IMR-90 (cell line): ENCODE results near the gene FAM227B. TPM values are rescaled to one million over a fixed set of nuclear protein-coding genes. Genes with fewer than 3 reads are reported as not detected.

Source experiments
- ATAC-seq: fragments of 200-7000 bp; cut with Tn5 transposase; 2 replicates; pipeline ENCODE4 v1.9.1; 2020; ENCODE audit warnings: low read depth, mild to moderate bottlenecking, moderate library complexity
- BruUV-seq: library from RNA; stranded (reverse); fragments of 400-500 nt; replicated peaks from 2 replicates; lab custom pipeline; 2021; lab: Mats Ljungman, UMichigan
- CTCF ChIA-PET: fragments of 300-600 bp; formaldehyde crosslinking; extraction: SDS; loops from one replicate; lab custom pipeline; 2021; ENCODE audit warnings: antibody characterized with exemption; lab: Yijun Ruan, JAX
- POLR2A ChIA-PET: fragments of 300-600 bp; sonication (Branson Sonifier 250); formaldehyde crosslinking; loops from one replicate; lab custom pipeline; 2022; ENCODE audit warnings: antibody characterized with exemption; ENCODE audit not compliant: unreplicated experiment; lab: Charles Lee
- DNase-seq: peaks from one replicate; pipeline ENCODE4 v3.0.0; 2013
- H2AFZ ChIP-seq: replicated peaks from 2 replicates; pipeline ENCODE3; 2013; ENCODE audit warnings: low read length, mild to moderate bottlenecking; ENCODE audit not compliant: poor library complexity
- H2AK5ac ChIP-seq: 2 replicates; pipeline ENCODE4 v1.6.1; 2013; ENCODE audit warnings: low read depth, low read length, inconsistent platforms
- H2AK9ac ChIP-seq: replicated peaks from 2 replicates; pipeline ENCODE3; 2013; ENCODE audit warnings: mild to moderate bottlenecking, low read depth, low read length, moderate library complexity; ENCODE audit not compliant: poor library complexity
- H2BK120ac ChIP-seq: 2 replicates; pipeline ENCODE4 v1.6.1; 2013; ENCODE audit warnings: low read depth, low read length, inconsistent platforms
- H2BK15ac ChIP-seq: 3 replicates; pipeline ENCODE4 v1.6.1; 2013; ENCODE audit warnings: low read depth, low read length, inconsistent platforms
- H2BK20ac ChIP-seq: 2 replicates; pipeline ENCODE4 v1.6.1; 2013; ENCODE audit warnings: low read depth, mild to moderate bottlenecking, inconsistent platforms, low read length, moderate library complexity
- H2BK5ac ChIP-seq: 2 replicates; pipeline ENCODE4 v1.6.1; 2013; ENCODE audit warnings: mild to moderate bottlenecking, low read depth, low read length, inconsistent platforms; ENCODE audit not compliant: poor library complexity, severe bottlenecking
- H3K14ac ChIP-seq: replicated peaks from 2 replicates; pipeline ENCODE4 v1.6.1; 2013; ENCODE audit warnings: low read depth, low read length, inconsistent platforms
- H3K18ac ChIP-seq: 2 replicates; pipeline ENCODE4 v1.6.1; 2013; ENCODE audit warnings: low read depth, low read length, control low read depth
- H3K23ac ChIP-seq: 2 replicates; pipeline ENCODE4 v1.6.1; 2013; ENCODE audit warnings: low read depth, low read length, inconsistent platforms
- H3K27ac ChIP-seq: 2 replicates; pipeline ENCODE4 v1.5.1; 2013; ENCODE audit warnings: mild to moderate bottlenecking, control low read depth, low read length; ENCODE audit not compliant: insufficient read depth
- H3K27me3 ChIP-seq: 2 replicates; pipeline ENCODE4 v1.6.1; 2013; ENCODE audit warnings: low read length; ENCODE audit not compliant: control insufficient read depth, insufficient read depth
- H3K36me3 ChIP-seq: 2 replicates; pipeline ENCODE4 v1.6.1; 2013; ENCODE audit warnings: low read length, mixed read lengths; ENCODE audit not compliant: control insufficient read depth, insufficient read depth
- H3K4ac ChIP-seq: 2 replicates; pipeline ENCODE4 v1.6.1; 2013; ENCODE audit warnings: low read depth, low read length, inconsistent platforms
- H3K4me1 ChIP-seq: 2 replicates; pipeline ENCODE4 v1.6.1; 2013; ENCODE audit warnings: low read length, mixed read lengths; ENCODE audit not compliant: control insufficient read depth, insufficient read depth
- H3K4me2 ChIP-seq: 2 replicates; pipeline ENCODE4 v1.6.1; 2013; ENCODE audit warnings: low read depth, mild to moderate bottlenecking, control low read depth, low read length, moderate library complexity
- H3K4me3 ChIP-seq: 2 replicates; pipeline ENCODE4 v1.5.1; 2013; ENCODE audit warnings: low read depth, mild to moderate bottlenecking, control low read depth, low read length, moderate library complexity; ENCODE audit not compliant: insufficient read depth
- H3K56ac ChIP-seq: 2 replicates; pipeline ENCODE4 v1.6.1; 2013; ENCODE audit warnings: low read length, inconsistent platforms; ENCODE audit not compliant: insufficient read depth; ENCODE audit errors: extremely low read depth
- H3K79me1 ChIP-seq, 2 experiments: 2 replicates each; pipeline ENCODE4 v1.6.1; 2013; ENCODE audit warnings: low read length in 2 of 2, inconsistent platforms in 1 of 2, low read depth in 1 of 2
- H3K9ac ChIP-seq: 2 replicates; pipeline ENCODE4 v1.6.1; 2013; ENCODE audit warnings: low read depth, low read length, control low read depth
- H3K9me1 ChIP-seq: 2 replicates; pipeline ENCODE4 v1.6.1; 2013; ENCODE audit warnings: low read length, inconsistent platforms; ENCODE audit not compliant: insufficient read depth
- H3K9me3 ChIP-seq: 2 replicates; pipeline ENCODE4 v1.6.1; 2013; ENCODE audit warnings: low read length; ENCODE audit not compliant: control insufficient read depth, insufficient read depth
- H4K20me1 ChIP-seq: 2 replicates; pipeline ENCODE4 v1.6.1; 2013; ENCODE audit warnings: low read length, inconsistent platforms; ENCODE audit not compliant: insufficient read depth
- H4K5ac ChIP-seq: 2 replicates; pipeline ENCODE4 v1.6.1; 2013; ENCODE audit warnings: mild to moderate bottlenecking, low read depth, low read length, control low read depth
- H4K8ac ChIP-seq, 2 experiments: 2 replicates each; pipeline ENCODE4 v1.6.1; 2013; ENCODE audit warnings: low read depth in 2 of 2, low read length in 2 of 2, control low read depth in 1 of 2, inconsistent platforms in 1 of 2
- H4K91ac ChIP-seq: 2 replicates; pipeline ENCODE4 v1.6.1; 2013; ENCODE audit warnings: low read depth, low read length, inconsistent platforms; ENCODE audit not compliant: insufficient read depth
- BHLHE40 ChIP-seq: fragments of 150-350 bp; IDR thresholded peaks from 2 replicates; pipeline ENCODE4 v1.6.1; 2016; ENCODE audit warnings: mild to moderate bottlenecking, low read depth, low read length
- CEBPB ChIP-seq: IDR thresholded peaks from 2 replicates; pipeline ENCODE4 v1.6.1; 2012; ENCODE audit warnings: low read depth, low read length, improper control_type of control experiment
- CHD1 ChIP-seq: IDR thresholded peaks from 2 replicates; pipeline ENCODE4 v1.6.1; 2012; ENCODE audit warnings: low read depth, low read length, improper control_type of control experiment
- MAFK ChIP-seq: IDR thresholded peaks from 2 replicates; pipeline ENCODE4 v1.6.1; 2012; ENCODE audit warnings: low read depth, low read length, improper control_type of control experiment
- MAZ ChIP-seq: IDR thresholded peaks from 2 replicates; pipeline ENCODE4 v1.6.1; 2012; ENCODE audit warnings: low read depth, mild to moderate bottlenecking, low read length, improper control_type of control experiment, moderate library complexity, borderline replicate concordance
- MXI1 ChIP-seq: IDR thresholded peaks from 2 replicates; pipeline ENCODE4 v1.6.1; 2012; ENCODE audit warnings: low read depth, mild to moderate bottlenecking, low read length, moderate library complexity, borderline replicate concordance
- POLR2A ChIP-seq: IDR thresholded peaks from 2 replicates; pipeline ENCODE4 v1.6.1; 2012; ENCODE audit warnings: mild to moderate bottlenecking, low read depth, low read length
- RAD21 ChIP-seq: IDR thresholded peaks from 2 replicates; pipeline ENCODE4 v1.6.1; 2012; ENCODE audit warnings: low read length, improper control_type of control experiment
- RCOR1 ChIP-seq: IDR thresholded peaks from 2 replicates; pipeline ENCODE4 v1.6.1; 2012; ENCODE audit warnings: mild to moderate bottlenecking, low read length, improper control_type of control experiment; ENCODE audit not compliant: insufficient replicate concordance
- RFX5 ChIP-seq: IDR thresholded peaks from 2 replicates; pipeline ENCODE4 v1.8.0; 2012; ENCODE audit warnings: low read depth, mild to moderate bottlenecking, low read length, moderate library complexity
- SMC3 ChIP-seq: fragments of 150-350 bp; IDR thresholded peaks from 2 replicates; pipeline ENCODE4 v1.6.1; 2016; ENCODE audit warnings: low read depth, mild to moderate bottlenecking, antibody characterized with exemption, low read length, moderate library complexity
- WGBS, 2 experiments: methylation state at CpG; one replicate each; pipeline versions ENCODE4 v1.1.5 to v1.1.7; 2013; ENCODE audit warnings: missing lambda C conversion rate in 2 of 2; ENCODE audit not compliant: insufficient read length in 1 of 2; ENCODE audit errors: extremely low coverage in 2 of 2; 5-methylcytosine and 5-hydroxymethylcytosine counted together
- dilution Hi-C: fragments of 300-500 bp; cut with HindIII; formaldehyde crosslinking; loops from one replicate; pipeline ENCODE4 v1.14.3; 2018; ENCODE audit warnings: low sequenced_read_pairs; ENCODE audit not compliant: unreplicated experiment
- in situ Hi-C: fragments of 300-500 bp; cut with MboI; formaldehyde crosslinking; loops from 3 replicates; pipeline ENCODE4 v1.14.3; 2019; ENCODE audit warnings: low sequenced_read_pairs, inconsistent platforms, mixed read lengths
- intact Hi-C: fragments of 100-400 bp; cut with micrococcal nuclease; formaldehyde crosslinking; loops from 2 replicates; pipeline ENCODE4 v1.10.0; 2022
- polyA plus RNA-seq, 3 experiments: library from polyadenylated mRNA; depleted of rRNA; stranded (reverse); fragments of >200 nt; gene quantifications; 2 replicates each; pipeline ENCODE4 v1.2.3, GENCODE V29; 2012; ENCODE audit warnings: low replicate concordance in 1 of 3
- total RNA-seq: library from RNA; depleted of rRNA; stranded (reverse); fragments of >200 nt; gene quantifications from 2 replicates; pipeline ENCODE4 v1.2.3, GENCODE V29; 2012
- TF ChIP-seq, protein P1 (sequence below): fragments of 150-350 bp; IDR thresholded peaks from 2 replicates; pipeline ENCODE4 v1.6.1; 2016; ENCODE audit warnings: low read depth, mild to moderate bottlenecking, low read length, moderate library complexity, borderline replicate concordance

FAM227B gene
- total and polyA plus RNA-seq, 2 of the 4 experiments (the other 2 are of a cell fraction) = 1.8 to 3.0 TPM

DNA sequence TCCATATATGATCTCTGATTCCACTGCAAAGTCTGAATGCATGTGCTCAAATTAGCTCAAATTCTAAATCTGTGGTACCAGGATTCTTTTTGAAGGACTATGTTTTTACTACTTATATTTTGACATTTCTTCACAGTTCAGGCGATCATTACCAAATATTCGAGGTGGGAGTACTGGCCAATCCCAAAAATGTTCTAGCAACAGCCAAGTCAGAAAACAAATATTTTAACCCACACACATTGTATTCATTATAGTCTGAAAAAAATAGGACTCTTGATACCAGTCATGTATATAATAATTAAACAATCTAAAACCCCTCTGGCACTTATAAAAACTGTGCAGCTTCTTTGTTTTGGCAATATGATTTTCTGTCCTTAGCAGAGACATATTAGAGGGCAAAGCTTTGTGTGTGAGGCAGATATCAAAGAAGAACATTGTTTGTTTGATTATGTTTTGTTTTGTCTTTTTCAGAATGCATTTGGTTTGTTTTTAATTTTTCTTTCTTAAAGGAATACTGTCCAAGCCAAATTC is 160.1 kb downstream of the FAM227B start:
- Histone ChIP-seq H3K9ac (no peak overlapping the region), H3K79me1 (peaks cover 7 to 26% of the 10 kb centered on the region in 2 experiments; a peak in 3 of 4 replicates), H4K91ac (no peak overlapping the region), H3K9me3 (no peaks in the 10 kb centered on the region), H3K18ac (no peak overlapping the region), H2BK20ac (no peak overlapping the region), H4K5ac (no peak overlapping the region), H4K8ac (peak overlapping the region in 1 of 2 experiments; percentile 4; a peak in 1 of 4 replicates), H3K27ac (no peak overlapping the region), H2AK5ac (no peak overlapping the region), H3K36me3 (peaks cover 19% of the 10 kb centered on the region), H3K4ac (no peak overlapping the region), H3K9me1 (peaks cover 3% of the 10 kb centered on the region; the same call in 1 of the 2 replicates), H3K4me2 (no peak overlapping the region), H3K4me1 (peaks cover 8% of the 10 kb centered on the region), H3K4me3 (no peak overlapping the region), H3K23ac (no peak overlapping the region), H2BK120ac (no peak overlapping the region), H2AFZ (no peak overlapping the region), H3K56ac (no peak overlapping the region), H3K27me3 (no peaks in the 10 kb centered on the region), H2AK9ac (no peak overlapping the region), H3K14ac (no peak overlapping the region), H2BK15ac (no peak overlapping the region), H2BK5ac (peak overlapping the region; percentile 32), H4K20me1 (no peaks in the 10 kb centered on the region)
- WGBS, 2 experiments = no CpG with 5 or more reads among the region's 2 CpGs
- no TSS peak for BruUV-seq
- intact Hi-C loops (no loop called here), dilution Hi-C loops (no loop called here), in situ Hi-C loops (no loop called here)
- no peak for ATAC-seq
- ChIA-PET POLR2A (no interaction called here), CTCF (no interaction called here)
- DNase-seq = no peak
- no peak for TF ChIP-seq SMC3
- TF ChIP-seq POLR2A = no peak
- no peak for TF ChIP-seq MAFK
- TF ChIP-seq BHLHE40 = no peak
- no peak for TF ChIP-seq RCOR1
- no peak for TF ChIP-seq MAZ
- TF ChIP-seq, protein P1, sequence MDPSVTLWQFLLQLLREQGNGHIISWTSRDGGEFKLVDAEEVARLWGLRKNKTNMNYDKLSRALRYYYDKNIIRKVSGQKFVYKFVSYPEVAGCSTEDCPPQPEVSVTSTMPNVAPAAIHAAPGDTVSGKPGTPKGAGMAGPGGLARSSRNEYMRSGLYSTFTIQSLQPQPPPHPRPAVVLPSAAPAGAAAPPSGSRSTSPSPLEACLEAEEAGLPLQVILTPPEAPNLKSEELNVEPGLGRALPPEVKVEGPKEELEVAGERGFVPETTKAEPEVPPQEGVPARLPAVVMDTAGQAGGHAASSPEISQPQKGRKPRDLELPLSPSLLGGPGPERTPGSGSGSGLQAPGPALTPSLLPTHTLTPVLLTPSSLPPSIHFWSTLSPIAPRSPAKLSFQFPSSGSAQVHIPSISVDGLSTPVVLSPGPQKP = no peak
- no peak for TF ChIP-seq CEBPB
- no peak for TF ChIP-seq RAD21
- TF ChIP-seq RFX5 = no peak
- no peak for TF ChIP-seq MXI1
- no peak for TF ChIP-seq CHD1
